Endothelial cell of umbilical vein (primary cell): ENCODE results near the gene PCSK6. TPM values are rescaled to one million over a fixed set of nuclear protein-coding genes. Genes with fewer than 3 reads are reported as not detected.

Source experiments
- BruUV-seq: library from RNA; stranded (reverse); fragments of 400-500 nt; replicated peaks from 2 replicates; lab custom pipeline; 2021; lab: Mats Ljungman, UMichigan
- CTCF ChIA-PET: fragments of 300-600, 350-600 bp; sonication (Branson Sonifier 250); formaldehyde crosslinking; loops from one replicate; lab custom pipeline; 2021; ENCODE audit warnings: antibody characterized with exemption, inconsistent platforms; lab: Charles Lee
- POLR2A ChIA-PET: fragments of 300-600, 350-600 bp; sonication (Branson Sonifier 250); formaldehyde crosslinking; loops from one replicate; lab custom pipeline; 2021; ENCODE audit warnings: antibody characterized with exemption, inconsistent platforms; lab: Charles Lee
- DNase-seq: peaks from one replicate; pipeline ENCODE4 v3.0.0-alpha.2; 2011; ENCODE audit warnings: low read depth, low spot score
- FAIRE-seq: peaks from 2 replicates; lab custom pipeline; 2011; peaks lifted over from hg19 to GRCh38; lab: Jason Lieb, UNC
- H2AFZ ChIP-seq: 2 replicates; pipeline ENCODE4 v1.6.0; 2012; ENCODE audit warnings: low read depth, low read length, control low read depth, inconsistent platforms
- H3K27ac ChIP-seq: 2 replicates; pipeline ENCODE4 v1.5.1; 2011; ENCODE audit warnings: low read depth, mild to moderate bottlenecking, control low read depth, low read length, moderate library complexity; ENCODE audit not compliant: insufficient read depth
- H3K27me3 ChIP-seq, 2 experiments: 2 replicates each; pipeline versions ENCODE4 v1.6.0 to v1.6.1; 2011; ENCODE audit warnings: low read length in 2 of 2, mixed read lengths in 1 of 2; ENCODE audit not compliant: control insufficient read depth in 2 of 2, insufficient read depth in 2 of 2
- H3K36me3 ChIP-seq, 2 experiments: 2 replicates in 1 of 2; 3 replicates in 1 of 2; pipeline ENCODE4 v1.5.1; 2011; ENCODE audit warnings: low read length in 2 of 2, mild to moderate bottlenecking in 1 of 2, moderate library complexity in 1 of 2; ENCODE audit not compliant: control insufficient read depth in 2 of 2, insufficient read depth in 2 of 2; ENCODE audit errors: extremely low read depth in 1 of 2
- H3K4me1 ChIP-seq: 3 replicates; pipeline ENCODE4 v1.5.1; 2011; ENCODE audit warnings: mild to moderate bottlenecking, low read length; ENCODE audit not compliant: control insufficient read depth, insufficient read depth; ENCODE audit errors: extremely low read depth
- H3K4me2 ChIP-seq: 2 replicates; pipeline ENCODE4 v1.6.1; 2011; ENCODE audit warnings: low read length, control low read depth, mixed read lengths; ENCODE audit not compliant: insufficient read depth
- H3K4me3 ChIP-seq, 3 experiments: fragments of 200-600 bp in 1 of 3; sonication (generic), shearing (Covaris generic) in 1 of 3; replicated peaks in 1 of 3; 2 replicates each; pipeline ENCODE4 v1.5.1; 2011 to 2016; ENCODE audit warnings: control low read depth in 3 of 3, low read length in 3 of 3, mild to moderate bottlenecking in 2 of 3, inconsistent platforms in 1 of 3, low read depth in 1 of 3, moderate library complexity in 1 of 3; ENCODE audit not compliant: insufficient read depth in 1 of 3
- H3K79me2 ChIP-seq: 2 replicates; pipeline ENCODE4 v1.6.0; 2012; ENCODE audit warnings: low read length, inconsistent platforms; ENCODE audit not compliant: control insufficient read depth, insufficient read depth
- H3K9ac ChIP-seq: replicated peaks from 2 replicates; pipeline ENCODE3; 2011; ENCODE audit warnings: low read length, control low read depth; ENCODE audit not compliant: insufficient read depth; ENCODE audit errors: extremely low read depth
- H3K9me1 ChIP-seq: replicated peaks from 3 replicates; pipeline ENCODE4 v1.6.0; 2011; ENCODE audit warnings: mild to moderate bottlenecking, low read length; ENCODE audit not compliant: control insufficient read depth, insufficient read depth; ENCODE audit errors: extremely low read depth
- H3K9me3 ChIP-seq: replicated peaks from 2 replicates; pipeline ENCODE4 v1.5.1; 2012; ENCODE audit warnings: low read length, inconsistent platforms; ENCODE audit not compliant: control insufficient read depth, insufficient read depth
- H4K20me1 ChIP-seq: replicated peaks from 2 replicates; pipeline ENCODE3; 2011; ENCODE audit warnings: mild to moderate bottlenecking, low read length; ENCODE audit not compliant: control insufficient read depth, insufficient read depth; ENCODE audit errors: extremely low read depth
- CTCF ChIP-seq, 2 donors: IDR thresholded peaks; 1 replicate in 1 of 2; 2 replicates in 1 of 2; pipeline ENCODE4 v1.5.1; 2011; ENCODE audit warnings: low read length in 2 of 2, mild to moderate bottlenecking in 2 of 2, moderate library complexity in 2 of 2, control low read depth in 1 of 2, inconsistent platforms in 1 of 2, low read depth in 1 of 2; ENCODE audit not compliant: insufficient read depth in 1 of 2; ENCODE audit errors: extremely low read depth in 1 of 2
- EZH2 ChIP-seq: IDR thresholded peaks from 2 replicates; pipeline ENCODE4 v1.6.1; 2012; ENCODE audit warnings: borderline replicate concordance, low read depth, mild to moderate bottlenecking, moderate library complexity, low read length, inconsistent platforms; ENCODE audit not compliant: severe bottlenecking
- FOS ChIP-seq: IDR thresholded peaks from 2 replicates; pipeline ENCODE4 v1.6.1; 2011; ENCODE audit warnings: mild to moderate bottlenecking, low read length, moderate library complexity, borderline replicate concordance; ENCODE audit not compliant: insufficient read depth
- GATA2 ChIP-seq: IDR thresholded peaks from 2 replicates; pipeline ENCODE4 v1.7.0; 2011; ENCODE audit warnings: low read depth, mild to moderate bottlenecking, moderate library complexity, mixed read lengths, low read length; ENCODE audit not compliant: insufficient read length, insufficient read depth
- JUN ChIP-seq: IDR thresholded peaks from 2 replicates; pipeline ENCODE4 v1.6.1; 2011; ENCODE audit warnings: borderline replicate concordance, low read depth; ENCODE audit not compliant: insufficient read length, insufficient read depth
- MAX ChIP-seq: IDR thresholded peaks from 2 replicates; pipeline ENCODE4 v1.6.1; 2011; ENCODE audit not compliant: insufficient read depth, insufficient read length
- MYC ChIP-seq: IDR thresholded peaks from one replicate; pipeline ENCODE4 v1.6.1; 2011; ENCODE audit warnings: mild to moderate bottlenecking, low read depth, low read length
- POLR2A ChIP-seq: IDR thresholded peaks from 2 replicates; pipeline ENCODE4 v1.6.1; 2012; ENCODE audit warnings: low read depth, mild to moderate bottlenecking, control low read depth, low read length
- POLR2AphosphoS5 ChIP-seq: IDR thresholded peaks from 2 replicates; pipeline ENCODE4 v1.6.1; 2012; ENCODE audit warnings: low read depth, mild to moderate bottlenecking, control low read depth, low read length, moderate library complexity; ENCODE audit not compliant: insufficient read depth
- dilution Hi-C: fragments of 300-500 bp; cut with MboI; formaldehyde crosslinking; loops from one replicate; pipeline ENCODE4 v1.15.0; 2019; ENCODE audit warnings: low sequenced_read_pairs; ENCODE audit not compliant: extremely low pct_ligation_motif_present
- intact Hi-C: fragments of 100-400 bp; cut with micrococcal nuclease; formaldehyde crosslinking; loops from one replicate; pipeline ENCODE4 v1.10.0; 2022
- polyA plus RNA-seq, 4 experiments: library from polyadenylated mRNA; depleted of rRNA in 3 of 4; stranded (reverse) in 3 of 4; unstranded in 1 of 4; fragments of >200 nt; gene quantifications; 2 replicates each; pipeline versions ENCODE4 v1.2.1 to v1.2.3, GENCODE V29; 2011 to 2012; ENCODE audit warnings: missing spikeins in 1 of 4
- total RNA-seq: library from RNA; stranded (reverse); gene quantifications from 2 replicates; pipeline ENCODE4 v1.2.3, GENCODE V29; 2021

The PCSK6 gene
- total and polyA plus RNA-seq, 2 donors (not counting 3 experiments of a cell fraction or from before 2014, with no cell fraction given): 0.18 to 0.69 TPM

- DNase-seq (no peak), FAIRE-seq (no peak)
- POLR2A ChIA-PET: no interaction called here
- intact Hi-C loops (no loop called here), dilution Hi-C loops (no loop called here)
- Histone ChIP-seq H3K9me3 (no peaks in the 10 kb centered on the region), H3K36me3 (no peaks in the 10 kb centered on the region), H3K9ac (no peak overlapping the region), H3K9me1 (no peaks in the 10 kb centered on the region), H4K20me1 (no peaks in the 10 kb centered on the region), H2AFZ (peak overlapping the region; percentile 23), H3K27ac (no peak overlapping the region), H3K4me2 (no peak overlapping the region), H3K4me1 (peaks cover 14% of the 10 kb centered on the region), H3K4me3 (no peak overlapping the region), H3K79me2 (peaks cover 31% of the 10 kb centered on the region), H3K27me3 (no peaks in the 10 kb centered on the region)
- no TSS peak for BruUV-seq
- TF ChIP-seq FOS: no peak
- no peak for TF ChIP-seq EZH2
- CTCF ChIA-PET: interaction anchor here (0.6 to 1.8 kb wide), 4 partner anchors 24 to 357 kb away, joined by 3 to 20 read pairs (median 12); no protein-coding TSS in a partner anchor
These were observed 192.8 kb downstream of the PCSK6 start for GRCh38 chr15:101296418-101297405.

- peak overlapping the region; percentile 72 for H2AFZ ChIP-seq
- intact Hi-C loops (loop anchor here (1.0 to 2.0 kb wide), 2 partner anchors 151 to 357 kb away; partner anchors contain the start of gene TM2D3), dilution Hi-C loops (no loop called here)
- peak overlapping the region; percentile 77 to 94 (median 80) for H3K4me3 ChIP-seq
- BruUV-seq: TSS peak; percentile 59
- TF ChIP-seq CTCF (IDR thresholded peaks at IDR 0.05; ENCODE audit: extremely low read depth in 1 of 2, insufficient read depth in 1 of 2, low read depth in 1 of 2, low read length in 2 of 2) (no peak), MYC (no peak), POLR2A (no peak), GATA2 (no peak), POLR2AphosphoS5 (no peak), JUN (no peak), EZH2 (no peak), MAX (no peak), FOS (no peak)
- H3K9me3 ChIP-seq: no peaks in the 10 kb centered on the region
- H3K36me3 ChIP-seq: no peaks in the 10 kb centered on the region
- no peaks in the 10 kb centered on the region for H3K9me1 ChIP-seq
- ChIA-PET CTCF (interaction anchor here (0.6 to 3.2 kb wide), 4 partner anchors 25 to 358 kb away, joined by 3 to 21 read pairs (median 6); no protein-coding TSS in a partner anchor), POLR2A (no interaction called here)
- FAIRE-seq (peak; percentile 67), DNase-seq (peak; percentile 44)
- H3K27me3 ChIP-seq: no peaks in the 10 kb centered on the region
- peak overlapping the region; percentile 95 for H3K9ac ChIP-seq
- peaks cover 41% of the 10 kb centered on the region for H3K79me2 ChIP-seq
- peaks cover 14% of the 10 kb centered on the region for H3K4me1 ChIP-seq
- H3K27ac ChIP-seq: peak overlapping the region; percentile 70
- H3K4me2 ChIP-seq: peak overlapping the region; percentile 58
- H4K20me1 ChIP-seq: no peaks in the 10 kb centered on the region
These were observed 193.8 kb downstream of the PCSK6 start for GRCh38 chr15:101295607-101296161.
